Neuronal stem cell (in vitro differentiated cells): ENCODE results near the gene PLD1.
"Not testable (repeated sequence)": the region's sequence is repeated elsewhere in the genome, so short reads cannot be mapped to it uniquely, and the experiment has no call there.

Experiments used
- DNase-seq: peaks from one replicate; pipeline ENCODE4 v3.0.0-alpha.2; 2013; ENCODE audit warnings: low spot score
- H2AFZ ChIP-seq: one replicate; pipeline ENCODE4 v1.6.1; 2013; ENCODE audit warnings: mild to moderate bottlenecking, low read length, inconsistent platforms
- H2AK5ac ChIP-seq: 2 replicates; pipeline ENCODE4 v1.6.1; 2013; ENCODE audit warnings: low read depth, mild to moderate bottlenecking, inconsistent platforms, low read length, moderate library complexity, mixed read lengths
- H2BK120ac ChIP-seq: 2 replicates; pipeline ENCODE4 v1.6.1; 2013; ENCODE audit warnings: low read depth, mild to moderate bottlenecking, inconsistent platforms, low read length, moderate library complexity, mixed read lengths
- H2BK12ac ChIP-seq: one replicate; pipeline ENCODE4 v1.6.1; 2013; ENCODE audit warnings: low read length, inconsistent platforms
- H2BK15ac ChIP-seq: 2 replicates; pipeline ENCODE4 v1.6.1; 2013; ENCODE audit warnings: mild to moderate bottlenecking, low read length, inconsistent platforms, mixed read lengths
- H2BK5ac ChIP-seq: one replicate; pipeline ENCODE4 v1.6.1; 2013; ENCODE audit warnings: inconsistent platforms, mild to moderate bottlenecking, low read length, moderate library complexity
- H3K14ac ChIP-seq: one replicate; pipeline ENCODE4 v1.6.1; 2013; ENCODE audit warnings: low read length, inconsistent platforms
- H3K18ac ChIP-seq: 2 replicates; pipeline ENCODE4 v1.6.1; 2013; ENCODE audit warnings: low read length, inconsistent platforms
- H3K23ac ChIP-seq: 2 replicates; pipeline ENCODE4 v1.6.1; 2013; ENCODE audit warnings: low read depth, mild to moderate bottlenecking, mixed read lengths, low read length, inconsistent platforms; ENCODE audit not compliant: poor library complexity
- H3K27ac ChIP-seq: replicated peaks from 3 replicates; pipeline ENCODE4 v1.5.1; 2013; ENCODE audit warnings: low read length, inconsistent platforms
- H3K27me3 ChIP-seq, 3 experiments: 2 replicates each; pipeline ENCODE4 v1.6.1; 2013; ENCODE audit warnings: low read length in 3 of 3, mild to moderate bottlenecking in 2 of 3, inconsistent platforms in 1 of 3, low read depth in 1 of 3, mixed read lengths in 1 of 3, moderate library complexity in 1 of 3; ENCODE audit not compliant: control insufficient read depth in 3 of 3, insufficient read depth in 3 of 3
- H3K36me3 ChIP-seq, 2 donors: replicated peaks in 1 of 2; 2 replicates each; pipeline ENCODE4 v1.6.1; 2013; ENCODE audit warnings: low read length in 2 of 2; ENCODE audit not compliant: control insufficient read depth in 2 of 2, insufficient read depth in 2 of 2
- H3K4ac ChIP-seq: 2 replicates; pipeline ENCODE4 v1.6.1; 2013; ENCODE audit warnings: inconsistent platforms, mild to moderate bottlenecking, low read length, moderate library complexity
- H3K4me1 ChIP-seq, 2 donors: 1 replicate in 1 of 2; 2 replicates in 1 of 2; pipeline ENCODE4 v1.6.1; 2013; ENCODE audit warnings: low read length in 2 of 2, low read depth in 1 of 2; ENCODE audit not compliant: control insufficient read depth in 2 of 2, insufficient read depth in 1 of 2
- H3K4me2 ChIP-seq: one replicate; pipeline ENCODE4 v1.6.1; 2013; ENCODE audit warnings: mild to moderate bottlenecking, low read length, inconsistent platforms; ENCODE audit not compliant: insufficient read depth, poor library complexity, severe bottlenecking
- H3K4me3 ChIP-seq, 2 donors: 2 replicates each; pipeline ENCODE4 v1.5.1; 2013; ENCODE audit warnings: low read length in 2 of 2, mild to moderate bottlenecking in 2 of 2, inconsistent platforms in 1 of 2, moderate library complexity in 1 of 2
- H3K79me1 ChIP-seq: one replicate; pipeline ENCODE4 v1.6.1; 2013; ENCODE audit warnings: low read depth, mild to moderate bottlenecking, inconsistent platforms, low read length, moderate library complexity
- H3K9ac ChIP-seq: one replicate; pipeline ENCODE4 v1.6.1; 2013; ENCODE audit warnings: mild to moderate bottlenecking, low read depth, low read length, inconsistent platforms; ENCODE audit not compliant: poor library complexity
- H3K9me3 ChIP-seq, 2 donors: replicated peaks in 1 of 2; 2 replicates each; pipeline versions ENCODE3 to v1.6.1; 2013; ENCODE audit warnings: low read length in 2 of 2, mild to moderate bottlenecking in 2 of 2, inconsistent platforms in 1 of 2, low read depth in 1 of 2, mixed read lengths in 1 of 2, moderate library complexity in 1 of 2; ENCODE audit not compliant: control insufficient read depth in 2 of 2, insufficient read depth in 1 of 2
- H4K8ac ChIP-seq: one replicate; pipeline ENCODE4 v1.6.1; 2013; ENCODE audit warnings: low read depth, mild to moderate bottlenecking, inconsistent platforms, low read length, moderate library complexity
- H4K91ac ChIP-seq: one replicate; pipeline ENCODE4 v1.6.1; 2013; ENCODE audit warnings: low read length, low read depth, mild to moderate bottlenecking, inconsistent platforms; ENCODE audit not compliant: poor library complexity
- WGBS, 2 donors: extraction: QIAGEN DNeasy Blood & Tissue Kit; methylation state at CpG; one replicate each; pipeline ENCODE4 v1.1.7; 2013; ENCODE audit warnings: missing lambda C conversion rate in 2 of 2, mixed read lengths in 1 of 2; ENCODE audit not compliant: insufficient read length in 2 of 2, insufficient replicate concordance in 1 of 2; ENCODE audit errors: extremely low coverage in 2 of 2; 5-methylcytosine and 5-hydroxymethylcytosine counted together

PLD1 gene

GRCh38 chr3:171696805-171697204 lies 113.5 kb downstream of the PLD1 start:
- H3K79me1 ChIP-seq = no peaks in the 10 kb centered on the region
- no peak for DNase-seq
- no peak overlapping the region for H3K14ac ChIP-seq
- no peaks in the 10 kb centered on the region for H3K36me3 ChIP-seq
- H3K27ac ChIP-seq = no peak overlapping the region
- H3K9me3 ChIP-seq = no peaks in the 10 kb centered on the region
- no peak overlapping the region for H2BK12ac ChIP-seq
- no CpG with 5 or more reads among the region's 6 CpGs for WGBS, 2 donors
- H2BK15ac ChIP-seq = no peak overlapping the region
- H3K9ac ChIP-seq = no peak overlapping the region
- no peak overlapping the region for H2AFZ ChIP-seq
- H3K23ac ChIP-seq = no peak overlapping the region
- H2AK5ac ChIP-seq = no peak overlapping the region
- H3K18ac ChIP-seq = no peak overlapping the region
- H3K4me3 ChIP-seq = no peak overlapping the region
- no peak overlapping the region for H4K8ac ChIP-seq
- no peak overlapping the region for H3K4ac ChIP-seq
- no peak overlapping the region for H3K4me2 ChIP-seq
- no peaks in the 10 kb centered on the region for H3K4me1 ChIP-seq
- no peak overlapping the region for H2BK5ac ChIP-seq
- no peak overlapping the region for H2BK120ac ChIP-seq
- H3K27me3 ChIP-seq = no peaks in the 10 kb centered on the region
- no peak overlapping the region for H4K91ac ChIP-seq

- Histone ChIP-seq H2AFZ (no peak overlapping the region), H2BK5ac (no peak overlapping the region), H3K4me3 (no peak overlapping the region), H2BK120ac (no peak overlapping the region), H3K27ac (no peak overlapping the region), H3K27me3 (no peaks in the 10 kb centered on the region), H3K9me3 (no peaks in the 10 kb centered on the region), H4K91ac (no peak overlapping the region), H3K36me3 (no peaks in the 10 kb centered on the region), H3K9ac (no peak overlapping the region), H3K14ac (no peak overlapping the region), H3K4ac (no peak overlapping the region), H3K18ac (no peak overlapping the region), H3K4me2 (no peak overlapping the region), H2BK12ac (no peak overlapping the region), H3K4me1 (no peaks in the 10 kb centered on the region), H3K79me1 (no peaks in the 10 kb centered on the region), H2AK5ac (no peak overlapping the region), H4K8ac (no peak overlapping the region), H2BK15ac (no peak overlapping the region), H3K23ac (no peak overlapping the region)
- no peak for DNase-seq
- no CpG with 5 or more reads among the region's 1 CpG for WGBS, 2 donors
Observed at GRCh38 chr3:171695426-171695825, 114.9 kb downstream of the PLD1 start.

GRCh38 chr3:171694888-171695287 lies 115.4 kb downstream of the PLD1 start:
- no peaks in the 10 kb centered on the region for H3K9me3 ChIP-seq
- no peak for DNase-seq
- H3K4me3 ChIP-seq = no peak overlapping the region
- H3K9ac ChIP-seq = no peak overlapping the region
- H3K4me2 ChIP-seq = no peak overlapping the region
- H4K91ac ChIP-seq = no peak overlapping the region
- H3K27ac ChIP-seq = no peak overlapping the region
- H2BK120ac ChIP-seq = no peak overlapping the region
- H2BK5ac ChIP-seq = no peak overlapping the region
- H3K36me3 ChIP-seq = no peaks in the 10 kb centered on the region
- no peak overlapping the region for H2BK15ac ChIP-seq
- H3K18ac ChIP-seq = no peak overlapping the region
- no CpG with 5 or more reads among the region's 1 CpG for WGBS, 2 donors
- H3K27me3 ChIP-seq = no peaks in the 10 kb centered on the region
- no peak overlapping the region for H3K4ac ChIP-seq
- H2AFZ ChIP-seq = no peak overlapping the region
- H2AK5ac ChIP-seq = no peak overlapping the region
- no peak overlapping the region for H2BK12ac ChIP-seq
- no peak overlapping the region for H4K8ac ChIP-seq
- H3K79me1 ChIP-seq = no peaks in the 10 kb centered on the region
- no peak overlapping the region for H3K14ac ChIP-seq
- H3K4me1 ChIP-seq = no peaks in the 10 kb centered on the region
- H3K23ac ChIP-seq = no peak overlapping the region

GRCh38 chr3:171692551-171692950 lies 117.7 kb downstream of the PLD1 start:
- not testable (repeated sequence) for H2BK120ac ChIP-seq, H3K9me3 ChIP-seq, H3K18ac ChIP-seq, H3K4me1 ChIP-seq, H3K36me3 ChIP-seq, H3K9ac ChIP-seq, H4K8ac ChIP-seq, H2BK15ac ChIP-seq, H2AFZ ChIP-seq, H3K23ac ChIP-seq, H2AK5ac ChIP-seq, H3K14ac ChIP-seq, H4K91ac ChIP-seq, H2BK5ac ChIP-seq, DNase-seq, H2BK12ac ChIP-seq, H3K79me1 ChIP-seq, H3K27me3 ChIP-seq, H3K27ac ChIP-seq, H3K4me3 ChIP-seq, H3K4ac ChIP-seq, H3K4me2 ChIP-seq
- WGBS, 2 donors = no CpG with 5 or more reads among the region's 9 CpGs
